Stimulated activated CD4-positive, alpha-beta T cell treated with anti-CD3 and anti-CD28 coated beads, Interleukin-2, amount 100 ng/mL, for 24 hours (primary cell): ENCODE data around the gene BCDIN3D.
"Not testable (repeated sequence)": the region's sequence is repeated elsewhere in the genome, so short reads cannot be mapped to it uniquely, and the experiment has no call there.

ENCODE experiments used
- DNase-seq, 2 donors: peaks; one replicate each; pipeline ENCODE4 v3.0.0-alpha.2; 2020

The BCDIN3D gene

DNA sequence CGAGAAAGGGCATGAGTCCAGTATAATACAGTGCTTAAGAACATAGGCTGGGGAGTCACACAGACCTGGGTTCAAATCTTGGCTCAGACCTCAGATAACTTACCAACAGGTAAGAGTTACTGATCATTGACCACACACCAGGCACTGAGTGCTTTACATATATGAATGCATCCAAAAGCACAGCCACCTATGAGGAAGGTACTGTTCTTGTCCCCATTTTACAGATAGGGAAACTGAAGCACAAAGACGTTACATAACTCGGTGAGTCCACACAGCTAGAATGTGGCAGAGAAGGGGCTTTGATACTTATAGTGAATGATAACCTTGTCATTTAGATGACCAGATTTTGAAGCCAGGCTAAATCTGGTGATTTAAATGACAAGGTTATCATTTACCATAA is 33.2 kb upstream of the BCDIN3D start:
- no peak for DNase-seq

GRCh38 chr12:49875115-49875720 is 32.3 kb upstream of the BCDIN3D start:
- DNase-seq: no peak

GRCh38 chr12:49874142-49874897 is 31.4 kb upstream of the BCDIN3D start:
- DNase-seq: no peak

GRCh38 chr12:49873361-49873934 is 30.5 kb upstream of the BCDIN3D start:
- DNase-seq: no peak

- DNase-seq: no peak
These were observed 29.9 kb upstream of the BCDIN3D start for GRCh38 chr12:49872781-49873181.

DNA sequence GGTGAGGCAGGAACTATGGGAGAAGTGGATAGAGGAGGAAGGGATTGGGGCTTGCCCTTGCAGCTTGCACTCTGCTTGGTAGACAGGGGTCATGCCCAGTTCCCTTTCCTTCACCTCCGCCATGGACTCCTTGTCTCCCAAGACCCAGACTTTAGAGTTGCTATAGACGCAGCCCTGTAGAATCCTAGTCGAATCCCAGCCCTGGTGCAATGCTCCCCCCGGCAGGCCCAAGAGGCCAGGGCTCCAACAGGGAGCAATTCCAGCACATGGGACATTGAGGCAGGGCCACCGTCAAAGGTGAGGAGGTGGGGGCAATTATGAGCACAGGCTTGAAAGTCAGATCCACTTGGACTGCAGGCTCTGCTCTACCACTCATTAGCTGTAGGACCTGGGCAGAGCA is 29.5 kb upstream of the BCDIN3D start:
- no peak for DNase-seq

GRCh38 chr12:49871811-49872251 is 28.9 kb upstream of the BCDIN3D start:
- DNase-seq: not testable (repeated sequence)

DNA sequence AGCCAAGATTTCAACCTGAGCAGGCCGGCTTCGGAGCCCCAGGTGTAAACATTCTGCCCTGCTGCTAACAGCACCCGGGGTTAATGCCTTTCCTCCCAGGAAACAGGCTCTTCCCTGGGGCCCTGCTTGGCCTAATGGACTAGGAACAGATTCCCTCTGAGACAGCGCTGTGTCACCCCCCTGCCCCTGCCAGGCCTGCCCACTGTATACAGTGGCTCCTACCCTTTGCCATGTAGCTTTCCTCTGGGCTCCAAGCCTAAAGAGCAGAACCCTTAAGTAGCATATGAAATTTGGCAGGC is 28.3 kb upstream of the BCDIN3D start:
- no peak for DNase-seq

GRCh38 chr12:49870501-49871262 is 27.8 kb upstream of the BCDIN3D start:
- no peak for DNase-seq

DNA sequence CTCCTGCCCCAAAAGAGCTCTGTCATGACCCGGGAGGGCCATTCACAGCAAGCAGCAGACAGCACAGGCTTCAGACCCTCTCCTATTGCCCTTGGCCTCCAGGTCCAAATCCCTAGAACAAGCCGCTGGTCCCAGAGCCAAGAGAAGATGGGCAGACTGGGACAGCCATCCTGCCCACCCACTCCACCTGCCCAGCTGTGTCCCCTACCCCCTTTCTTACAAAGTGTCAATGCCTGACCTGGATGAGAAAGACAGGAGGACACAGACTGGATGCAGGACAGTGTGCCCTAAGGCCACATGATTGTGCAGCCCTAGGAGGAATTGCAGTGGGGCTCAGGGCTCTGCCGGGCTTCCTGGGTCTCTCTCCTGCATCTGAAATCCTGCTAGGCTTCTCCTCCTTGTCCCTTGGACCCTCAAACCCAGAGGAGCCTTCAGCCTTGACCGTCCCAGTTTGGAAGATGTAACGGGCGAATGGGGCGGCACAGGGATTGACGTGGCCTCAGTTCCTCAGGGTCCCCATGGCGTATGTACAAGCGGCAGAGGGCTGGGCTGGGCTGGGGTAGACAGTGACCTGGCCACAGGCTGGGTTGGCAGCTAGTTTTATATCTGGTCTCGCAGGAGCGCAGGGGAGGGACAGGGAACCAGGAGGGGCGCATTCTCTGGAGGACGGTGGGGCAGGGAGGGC is 27.1 kb upstream of the BCDIN3D start:
- DNase-seq: no peak

DNA sequence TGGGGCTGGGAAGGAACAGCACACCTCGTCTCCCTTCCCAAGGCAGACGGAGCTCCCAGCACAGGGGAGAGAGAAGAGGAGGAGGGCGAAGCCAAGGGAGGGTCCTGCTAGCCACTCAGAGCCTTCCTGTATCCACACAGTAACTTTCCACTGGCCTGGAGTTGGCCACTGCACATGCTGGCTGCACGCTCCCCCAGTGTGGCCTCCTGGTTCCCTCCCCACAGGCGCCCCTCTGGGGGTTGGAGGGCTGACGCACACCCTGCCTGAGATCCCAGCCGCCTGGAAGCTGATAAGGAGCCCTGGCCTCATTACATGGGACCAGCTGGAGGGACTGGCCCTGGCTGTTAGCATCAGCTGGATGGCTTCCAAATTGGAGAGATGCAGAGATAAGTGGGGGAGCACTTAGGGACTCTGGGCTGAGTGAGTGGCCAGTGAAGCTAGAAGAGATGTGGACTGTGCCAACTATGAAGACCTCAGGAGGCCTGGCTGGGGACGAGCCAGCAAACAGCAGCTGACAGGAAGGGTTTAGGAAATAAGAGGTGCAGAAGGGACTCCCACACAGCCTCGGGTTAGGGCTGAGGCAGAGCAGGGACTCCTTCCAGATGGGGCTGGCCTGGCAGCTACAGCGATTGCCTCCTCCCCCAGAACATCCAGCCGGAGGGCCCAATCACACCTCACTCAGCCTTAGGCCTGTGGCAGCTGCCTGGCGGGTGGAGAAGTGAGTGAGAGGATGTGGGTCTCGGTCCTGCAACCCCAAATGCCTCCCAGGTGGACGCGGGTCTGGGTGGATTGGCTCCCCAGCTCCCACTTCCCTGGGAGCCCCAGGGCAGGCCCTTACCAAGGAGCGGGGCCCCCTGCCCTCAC is 26.3 kb upstream of the BCDIN3D start:
- no peak for DNase-seq

DNA sequence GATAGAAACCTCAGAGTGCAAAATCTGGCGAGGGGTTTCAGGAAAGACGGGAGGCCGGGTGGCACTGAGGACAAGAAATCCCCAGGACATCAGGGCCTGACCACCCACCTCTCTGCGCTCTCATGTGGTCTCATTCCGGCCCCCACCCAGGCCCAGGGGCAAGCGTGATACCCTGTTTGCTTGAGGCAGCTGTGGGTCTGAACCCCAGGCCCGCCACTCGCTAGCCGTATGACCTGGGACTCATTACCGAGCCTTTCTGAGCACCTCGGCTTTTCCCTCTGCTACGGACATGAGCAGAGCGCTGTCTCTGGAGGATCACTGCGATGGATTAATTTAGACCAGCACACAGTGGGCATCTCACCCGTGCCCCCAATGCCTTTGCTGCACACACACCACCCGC is 25.5 kb upstream of the BCDIN3D start:
- no peak for DNase-seq

- DNase-seq: no peak
These were observed 24.9 kb upstream of the BCDIN3D start for GRCh38 chr12:49867570-49868341.

DNA sequence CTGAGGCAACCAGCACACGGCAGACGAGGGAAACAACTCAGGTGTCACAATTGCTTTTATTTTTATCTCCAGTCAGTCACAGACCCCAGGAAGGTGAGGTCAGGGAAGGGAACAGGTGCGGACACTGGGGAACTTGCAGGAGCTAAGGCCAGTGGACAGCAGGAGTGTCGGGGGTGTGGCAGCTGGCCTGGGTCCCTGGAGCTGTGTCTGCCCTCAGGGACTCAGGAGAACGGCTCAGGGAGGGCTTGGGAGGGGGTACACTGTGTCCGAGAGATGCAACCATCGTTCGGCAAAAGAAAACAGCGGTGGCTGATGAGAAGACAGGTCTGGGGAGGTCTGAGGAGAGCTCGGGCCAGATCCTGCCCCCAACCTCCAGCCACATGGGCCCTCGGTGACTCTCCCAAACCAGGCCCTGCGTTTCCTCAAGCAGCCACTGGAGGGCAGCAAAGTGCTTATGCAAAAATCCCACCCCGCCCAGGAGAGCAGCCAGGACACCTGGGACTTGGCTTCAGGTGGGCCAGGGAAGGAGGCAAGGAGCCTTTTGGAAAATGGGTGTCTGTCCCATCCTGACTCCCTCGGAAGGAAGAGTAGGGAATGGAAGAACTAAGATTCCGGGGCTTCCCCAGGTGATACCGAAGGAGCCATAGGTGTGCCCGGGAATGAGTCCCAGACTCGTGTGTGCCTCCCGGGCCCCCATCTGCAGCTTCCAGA is 24.1 kb upstream of the BCDIN3D start:
- DNase-seq: peak; percentile 81

DNA sequence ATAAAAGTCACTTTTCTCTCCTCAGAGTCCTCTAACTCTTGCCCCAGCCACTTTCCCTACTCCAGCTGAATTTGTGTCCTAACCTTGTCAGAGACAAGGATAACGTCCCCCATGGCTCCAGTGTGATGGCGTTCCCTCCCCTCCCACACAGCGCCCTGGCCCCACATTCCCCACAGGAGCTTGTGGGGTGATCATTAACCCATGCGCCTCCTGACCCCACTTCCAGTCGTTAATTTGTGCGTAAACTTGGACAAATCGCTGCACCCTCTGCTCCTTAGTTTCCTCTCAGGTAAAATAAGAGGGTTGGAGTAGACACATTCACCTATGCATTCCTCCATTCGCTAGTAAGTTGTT is 22.9 kb upstream of the BCDIN3D start:
- no peak for DNase-seq

DNA sequence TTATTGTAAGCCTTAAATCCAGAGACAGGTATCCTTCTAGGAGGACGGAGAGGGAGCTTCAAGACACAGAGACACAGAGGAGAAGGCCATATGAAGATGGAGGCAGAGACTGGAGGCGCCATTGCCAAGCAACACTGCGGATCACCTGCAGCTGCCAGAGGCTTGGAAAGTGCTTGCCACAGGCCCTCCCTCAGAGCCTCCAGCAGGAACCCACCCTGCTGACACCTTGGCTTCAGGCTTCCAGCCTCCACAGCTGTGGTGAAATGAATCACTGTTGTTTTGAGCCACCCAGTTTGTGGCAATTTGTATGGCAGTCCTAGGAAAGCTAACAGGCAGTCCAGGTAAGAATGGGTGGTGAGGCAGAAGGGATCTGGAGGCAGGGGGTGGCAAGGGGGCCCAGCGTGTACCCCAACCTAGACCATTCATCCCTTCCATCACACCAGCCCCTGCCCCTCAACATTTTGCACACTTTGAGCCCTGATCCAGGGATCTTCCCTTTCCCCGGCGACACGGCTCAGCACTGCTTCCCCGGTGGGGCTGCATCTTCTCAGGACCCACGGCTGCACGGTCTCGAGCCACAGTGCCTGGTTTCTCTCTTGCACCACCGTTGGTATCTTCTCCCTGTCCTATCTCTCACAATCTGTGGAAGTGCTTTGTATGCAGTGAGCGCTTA is 22.3 kb upstream of the BCDIN3D start:
- no peak for DNase-seq

GRCh38 chr12:49864798-49865090 is 21.8 kb upstream of the BCDIN3D start:
- no peak for DNase-seq

DNA sequence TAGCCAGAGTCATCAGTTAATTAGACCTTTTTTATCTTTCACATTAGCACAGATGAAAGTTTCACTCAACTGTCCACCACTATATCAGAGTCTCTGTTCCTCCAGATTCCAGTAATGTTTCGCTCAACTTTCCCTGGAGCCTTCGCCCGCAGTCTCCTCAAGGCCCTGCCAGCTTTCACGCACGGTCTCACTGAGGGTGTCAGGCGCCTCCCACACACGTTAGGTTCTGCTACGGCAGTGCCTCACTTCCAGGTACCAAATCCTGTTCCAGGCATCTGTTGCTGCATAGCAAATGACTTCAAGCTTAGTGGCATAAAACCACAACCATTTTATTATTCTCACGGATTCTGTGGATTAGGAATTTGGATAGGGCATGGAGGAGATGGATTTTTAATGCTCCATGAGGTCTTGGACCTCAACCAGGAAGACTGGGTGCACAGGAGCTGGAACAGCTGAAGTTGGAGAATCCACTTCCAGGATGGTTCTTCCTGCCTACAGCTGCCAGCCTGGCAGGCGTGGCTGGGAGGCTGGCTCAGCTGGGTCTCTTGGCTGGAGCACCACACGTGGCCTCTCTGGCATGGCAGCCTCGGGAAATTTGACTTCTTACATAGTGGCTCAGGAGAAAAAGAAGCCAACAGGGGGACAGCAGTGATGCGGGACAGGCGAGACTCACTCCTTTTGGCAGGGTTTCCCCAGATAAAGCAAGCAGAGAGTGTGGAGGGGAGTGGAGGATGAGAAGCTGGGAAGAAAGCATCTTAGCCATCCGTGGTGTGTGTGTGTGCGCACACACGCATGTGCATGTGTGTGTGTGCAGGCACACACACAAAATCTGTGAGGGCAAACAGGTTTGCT is 21.3 kb upstream of the BCDIN3D start:
- DNase-seq: no peak

- not testable (repeated sequence) for DNase-seq
These were observed 18.0 kb upstream of the BCDIN3D start for GRCh38 chr12:49860921-49861320.
